ENCODE measurements around the gene FNDC3B. TPM values are rescaled to one million over a fixed set of nuclear protein-coding genes. Genes with fewer than 3 reads are reported as not detected.
A peak's percentile ranks its signal among the peaks of the same experiment; 100 is the strongest.

The FNDC3B gene
- total RNA-seq, 1 donor from 2014 or later, result 68.5 TPM

- TF ChIP-seq POLR2A (IDR thresholded peaks at IDR 0.05) (no peak), CTCF (IDR thresholded peaks at IDR 0.05) (no peak), POLR2AphosphoS5 (IDR thresholded peaks at IDR 0.05; ENCODE audit: insufficient read depth in 1 of 2, low read depth in 1 of 2) (no peak)
- H3K9me3 ChIP-seq, result no peaks in the 10 kb centered on the region
- peaks cover 68% of the 10 kb centered on the region for H3K4me1 ChIP-seq
- no peak for DNase-seq (ENCODE audit: extremely low spot score in 2 of 2)
- peak overlapping the region; percentile 7 for H3K27ac ChIP-seq
- H3K4me3 ChIP-seq, result no peak overlapping the region
- intact Hi-C loops (cut with DNase I), result no loop called here
- H3K27me3 ChIP-seq, result no peaks in the 10 kb centered on the region
- no peaks in the 10 kb centered on the region for H3K36me3 ChIP-seq
These were observed 135.3 kb downstream of the FNDC3B start for GRCh38 chr3:172174513-172175253.

- Histone ChIP-seq H3K36me3 (no peaks in the 10 kb centered on the region), H3K4me3 (no peak overlapping the region), H3K4me1 (peaks cover 66% of the 10 kb centered on the region), H3K9me3 (no peaks in the 10 kb centered on the region), H3K27me3 (no peaks in the 10 kb centered on the region), H3K27ac (peak overlapping the region; percentile 7)
- intact Hi-C loops (cut with DNase I), result no loop called here
- TF ChIP-seq CTCF (IDR thresholded peaks at IDR 0.05) (no peak), POLR2AphosphoS5 (IDR thresholded peaks at IDR 0.05; ENCODE audit: insufficient read depth in 1 of 2, low read depth in 1 of 2) (no peak), POLR2A (IDR thresholded peaks at IDR 0.05) (no peak)
- DNase-seq (ENCODE audit: extremely low spot score in 2 of 2), result no peak
These were observed 135.8 kb downstream of the FNDC3B start for GRCh38 chr3:172175254-172175599.

DNA sequence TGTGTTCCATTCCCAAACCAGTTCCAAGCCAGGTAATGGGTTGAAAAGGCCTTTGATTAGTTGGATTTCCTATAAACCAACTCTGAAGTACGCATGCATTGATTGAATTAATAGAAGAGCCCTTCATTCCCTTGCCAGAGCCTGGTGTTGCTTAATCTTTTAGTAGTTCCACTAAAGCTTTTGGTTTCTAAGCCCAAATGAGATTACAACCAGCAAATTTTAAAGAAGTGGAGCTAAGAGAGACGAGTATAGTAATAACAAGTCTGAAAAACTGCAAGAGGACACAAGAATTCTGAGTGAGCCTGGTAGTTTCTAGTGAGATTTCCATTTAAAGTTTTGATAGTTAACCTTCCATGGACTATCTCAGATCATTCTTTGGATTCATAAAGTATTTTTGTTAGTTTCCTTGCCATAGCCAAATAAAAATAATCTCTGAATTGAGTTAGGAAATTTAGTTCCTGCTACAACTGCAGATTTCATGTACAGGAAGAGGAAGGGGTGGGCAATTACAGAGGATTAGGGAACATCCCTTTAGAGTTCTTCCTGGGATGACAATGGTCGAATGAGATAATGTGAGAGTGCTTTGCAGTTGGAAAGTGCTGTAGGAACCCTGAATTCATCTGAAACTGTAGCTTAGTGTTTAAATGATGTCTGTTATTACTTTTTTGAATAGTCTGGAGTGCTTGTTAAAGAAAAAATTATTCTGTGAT, 136.8 kb downstream of the FNDC3B start:
- peaks cover 63% of the 10 kb centered on the region for H3K4me1 ChIP-seq
- no peaks in the 10 kb centered on the region for H3K36me3 ChIP-seq
- H3K9me3 ChIP-seq, result no peaks in the 10 kb centered on the region
- no peak for DNase-seq (ENCODE audit: extremely low spot score in 2 of 2)
- H3K27me3 ChIP-seq, result no peaks in the 10 kb centered on the region
- no peak overlapping the region for H3K27ac ChIP-seq
- TF ChIP-seq POLR2A (IDR thresholded peaks at IDR 0.05), result no peak
- TF ChIP-seq CTCF (IDR thresholded peaks at IDR 0.05), result no peak
- TF ChIP-seq POLR2AphosphoS5 (IDR thresholded peaks at IDR 0.05; ENCODE audit: insufficient read depth in 1 of 2, low read depth in 1 of 2), result no peak
- H3K4me3 ChIP-seq, result no peak overlapping the region
- intact Hi-C loops (cut with DNase I), result no loop called here

DNA sequence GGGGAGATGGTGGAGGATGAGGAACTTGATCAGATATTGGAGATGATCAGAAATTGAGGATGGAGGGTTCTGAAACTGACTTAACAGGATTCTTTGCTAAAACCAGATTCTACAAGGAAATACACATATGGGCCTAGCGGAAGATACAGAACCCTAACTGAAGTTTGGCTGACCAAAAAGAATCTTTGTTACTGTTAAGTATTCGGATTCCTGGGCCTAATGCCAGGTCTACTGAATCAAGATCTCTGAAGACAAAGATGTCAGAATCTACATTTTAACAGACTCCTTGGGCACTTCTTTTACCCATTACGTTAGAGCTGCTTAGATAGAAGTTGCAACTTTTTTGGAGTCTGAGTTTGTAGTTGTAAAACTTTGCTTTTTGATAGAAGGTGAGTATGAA, 137.7 kb downstream of the FNDC3B start:
- H3K4me1 ChIP-seq, result peaks cover 62% of the 10 kb centered on the region
- TF ChIP-seq CTCF (IDR thresholded peaks at IDR 0.05) (no peak), POLR2AphosphoS5 (IDR thresholded peaks at IDR 0.05; ENCODE audit: insufficient read depth in 1 of 2, low read depth in 1 of 2) (no peak), POLR2A (IDR thresholded peaks at IDR 0.05) (no peak)
- no peak for DNase-seq (ENCODE audit: extremely low spot score in 2 of 2)
- no peaks in the 10 kb centered on the region for H3K27me3 ChIP-seq
- no peak overlapping the region for H3K27ac ChIP-seq
- intact Hi-C loops (cut with DNase I), result no loop called here
- H3K4me3 ChIP-seq, result no peak overlapping the region
- H3K9me3 ChIP-seq, result no peaks in the 10 kb centered on the region
- no peaks in the 10 kb centered on the region for H3K36me3 ChIP-seq

DNA sequence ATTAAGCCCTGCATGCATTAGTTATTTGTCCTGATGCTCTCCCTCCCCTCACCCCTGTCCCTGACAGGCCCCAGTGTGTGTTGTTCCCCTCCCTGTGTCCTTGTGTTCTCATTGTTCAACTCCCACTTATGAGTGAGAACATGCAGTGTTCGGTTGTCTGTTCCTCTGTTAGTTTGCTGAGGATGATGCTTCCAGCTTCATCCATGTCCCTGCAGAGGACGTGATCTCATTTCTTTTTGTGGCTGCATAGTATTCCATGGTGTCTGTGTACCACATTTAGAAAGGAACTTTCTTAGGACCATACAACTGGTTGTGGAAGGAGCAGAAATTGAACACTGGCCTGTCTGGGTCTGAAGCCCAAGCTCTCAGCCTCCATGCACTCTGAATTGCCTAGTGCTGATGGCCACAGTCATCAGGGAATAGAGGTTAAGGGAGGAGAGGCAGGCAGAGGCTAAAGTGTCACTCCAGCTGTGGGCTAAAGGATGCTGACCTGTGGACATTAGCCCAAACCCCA, 138.5 kb downstream of the FNDC3B start:
- no peak overlapping the region for H3K27ac ChIP-seq
- DNase-seq (ENCODE audit: extremely low spot score in 2 of 2), result no peak
- H3K4me1 ChIP-seq, result peaks cover 66% of the 10 kb centered on the region
- H3K27me3 ChIP-seq, result no peaks in the 10 kb centered on the region
- intact Hi-C loops (cut with DNase I), result no loop called here
- no peaks in the 10 kb centered on the region for H3K36me3 ChIP-seq
- H3K4me3 ChIP-seq, result no peak overlapping the region
- TF ChIP-seq CTCF (IDR thresholded peaks at IDR 0.05), result no peak
- no peak for TF ChIP-seq POLR2A (IDR thresholded peaks at IDR 0.05)
- TF ChIP-seq POLR2AphosphoS5 (IDR thresholded peaks at IDR 0.05; ENCODE audit: insufficient read depth in 1 of 2, low read depth in 1 of 2), result no peak
- H3K9me3 ChIP-seq, result no peaks in the 10 kb centered on the region

Data from vagina (tissue), 2 donors.